CD14-positive monocyte (primary cell): Measurements from ENCODE around the gene USP49. TPM values are rescaled to one million over a fixed set of nuclear protein-coding genes. Genes with fewer than 3 reads are reported as not detected.

Source experiments
- DNase-seq, 3 donors: peaks; one replicate each; pipeline ENCODE4 v3.0.0-alpha.2; 2011 to 2022
- H2AFZ ChIP-seq: 2 replicates; pipeline ENCODE4 v1.6.0; 2012; ENCODE audit warnings: mild to moderate bottlenecking, low read depth, low read length, inconsistent platforms; ENCODE audit not compliant: insufficient read depth, poor library complexity, severe bottlenecking
- H3K27ac ChIP-seq, 2 donors: 1 replicate in 1 of 2; 2 replicates in 1 of 2; pipeline ENCODE4 v1.5.1; 2012 to 2013; ENCODE audit warnings: low read length in 2 of 2, control low read depth in 1 of 2, inconsistent platforms in 1 of 2, low read depth in 1 of 2, mild to moderate bottlenecking in 1 of 2
- H3K27me3 ChIP-seq, 2 donors: one replicate each; pipeline versions ENCODE4 v1.6.0 to v1.6.1; 2011 to 2013; ENCODE audit warnings: low read length in 2 of 2; ENCODE audit not compliant: control insufficient read depth in 2 of 2, insufficient read depth in 2 of 2
- H3K36me3 ChIP-seq, 2 donors: replicated peaks in 1 of 2; 1 replicate in 1 of 2; 2 replicates in 1 of 2; pipeline versions ENCODE4 v1.5.1 to v1.6.1; 2012 to 2013; ENCODE audit warnings: low read length in 2 of 2, control low read depth in 1 of 2, inconsistent platforms in 1 of 2, mild to moderate bottlenecking in 1 of 2; ENCODE audit not compliant: insufficient read depth in 2 of 2, control insufficient read depth in 1 of 2
- H3K4me1 ChIP-seq, 2 donors: 1 replicate in 1 of 2; 2 replicates in 1 of 2; pipeline versions ENCODE4 v1.5.1 to v1.6.1; 2012 to 2013; ENCODE audit warnings: low read length in 2 of 2, control low read depth in 1 of 2, inconsistent platforms in 1 of 2, mild to moderate bottlenecking in 1 of 2, moderate library complexity in 1 of 2; ENCODE audit not compliant: insufficient read depth in 2 of 2, control insufficient read depth in 1 of 2
- H3K4me2 ChIP-seq: replicated peaks from 2 replicates; pipeline ENCODE3; 2012; ENCODE audit warnings: low read length, moderate library complexity, mild to moderate bottlenecking; ENCODE audit not compliant: poor library complexity, severe bottlenecking; ENCODE audit errors: extremely low read depth
- H3K4me3 ChIP-seq, 3 experiments: fragments of 200-600 bp in 1 of 3; sonication (generic) in 1 of 3; replicated peaks in 1 of 3; 1 replicate in 2 of 3; 2 replicates in 1 of 3; pipeline ENCODE4 v1.5.1; 2011 to 2013; ENCODE audit warnings: low read length in 3 of 3, mild to moderate bottlenecking in 3 of 3, control low read depth in 2 of 3, low read depth in 2 of 3, inconsistent platforms in 1 of 3, moderate library complexity in 1 of 3
- H3K79me2 ChIP-seq: 2 replicates; pipeline ENCODE4 v1.6.0; 2012; ENCODE audit warnings: mild to moderate bottlenecking, control low read depth, inconsistent platforms, low read length, moderate library complexity; ENCODE audit not compliant: insufficient read depth
- H3K9ac ChIP-seq: 2 replicates; pipeline ENCODE4 v1.6.0; 2017; ENCODE audit warnings: low read length, mild to moderate bottlenecking; ENCODE audit not compliant: insufficient read depth, poor library complexity, severe bottlenecking
- H3K9me3 ChIP-seq, 2 donors: replicated peaks in 1 of 2; 1 replicate in 1 of 2; 2 replicates in 1 of 2; pipeline versions ENCODE4 v1.5.1 to v1.6.1; 2012 to 2013; ENCODE audit warnings: low read length in 2 of 2, control low read depth in 1 of 2; ENCODE audit not compliant: control insufficient read depth in 1 of 2, insufficient read depth in 1 of 2
- H4K20me1 ChIP-seq: 2 replicates; pipeline ENCODE4 v1.6.0; 2012; ENCODE audit warnings: mild to moderate bottlenecking, low read length, control low read depth, moderate library complexity; ENCODE audit not compliant: insufficient read depth
- H3K27ac Mint-ChIP-seq, 7 donors: one replicate each; pipeline ENCODE4 v1.8.0; 2020; ENCODE audit warnings: mild to moderate bottlenecking in 7 of 7, mixed read lengths in 7 of 7, moderate library complexity in 6 of 7, inconsistent platforms in 2 of 7
- H3K27me3 Mint-ChIP-seq, 3 donors: one replicate each; pipeline ENCODE4 v1.8.0; 2021 to 2022; ENCODE audit warnings: low read depth in 3 of 3, mild to moderate bottlenecking in 3 of 3, mixed read lengths in 3 of 3, moderate library complexity in 3 of 3, inconsistent platforms in 1 of 3
- H3K36me3 Mint-ChIP-seq, 2 donors: one replicate each; pipeline ENCODE4 v1.8.0; 2020; ENCODE audit warnings: mixed read lengths in 2 of 2, inconsistent platforms in 1 of 2, mild to moderate bottlenecking in 1 of 2
- H3K4me1 Mint-ChIP-seq: one replicate; pipeline ENCODE4 v1.8.0; 2020; ENCODE audit warnings: mild to moderate bottlenecking, mixed read lengths
- H3K4me3 Mint-ChIP-seq, 2 donors: one replicate each; pipeline ENCODE4 v1.8.0; 2020; ENCODE audit warnings: mild to moderate bottlenecking in 2 of 2, mixed read lengths in 2 of 2, moderate library complexity in 1 of 2
- H3K9me3 Mint-ChIP-seq, 7 donors: one replicate each; pipeline ENCODE4 v1.8.0; 2020 to 2022; ENCODE audit warnings: mixed read lengths in 7 of 7, mild to moderate bottlenecking in 6 of 7, moderate library complexity in 6 of 7, inconsistent platforms in 2 of 7
- CTCF ChIP-seq: fragments of 200-600 bp; IDR thresholded peaks from one replicate; pipeline ENCODE4 v1.8.0; 2022; ENCODE audit warnings: antibody characterized with exemption, mild to moderate bottlenecking
- WGBS: methylation state at CpG from one replicate; pipeline ENCODE4 v1.1.5; 2013; ENCODE audit warnings: missing lambda C conversion rate; ENCODE audit not compliant: insufficient coverage; 5-methylcytosine and 5-hydroxymethylcytosine counted together
- intact Hi-C, 2 donors: fragments of 100-400 bp; cut with micrococcal nuclease; formaldehyde crosslinking; loops; one replicate each; pipeline versions ENCODE4 v1.15.0 to v1.15.1; 2023
- polyA plus RNA-seq, 3 donors: library from polyadenylated mRNA; depleted of rRNA in 1 of 3; unstranded in 2 of 3; stranded (reverse) in 1 of 3; fragments of 300-500 nt in 2 of 3; fragments of >200 nt in 1 of 3; fragmentation: Illumina TruSeq in 2 of 3; gene quantifications; 1 replicate in 2 of 3; 2 replicates in 1 of 3; pipeline ENCODE4 v1.2.3, GENCODE V29; 2012 to 2021

Gene USP49
- polyA plus RNA-seq, 3 donors, result 0.08 to 4.8 (median 0.37) TPM

GRCh38 chr6:41935685-41936072, 40.5 kb upstream of the USP49 start:
- H3K9me3 ChIP-seq, result no peaks in the 10 kb centered on the region
- intact Hi-C loops, result loop anchor here (5.0 kb wide), 4 partner anchors 92 to 112 kb away; no protein-coding TSS in a partner anchor

GRCh38 chr6:41935193-41935574, 40.0 kb upstream of the USP49 start:
- H3K4me2 ChIP-seq, result no peak overlapping the region
- H3K27me3 Mint-ChIP-seq, result peaks cover 0 to 2% (median 0%) of the 10 kb centered on the region in 3 donors
- no peak overlapping the region for H3K4me3 ChIP-seq
- no peaks in the 10 kb centered on the region for H3K9me3 Mint-ChIP-seq
- H3K27me3 ChIP-seq, result no peaks in the 10 kb centered on the region
- no peak for DNase-seq
- no peak overlapping the region for H3K9ac ChIP-seq
- TF ChIP-seq CTCF, result no peak
- peak overlapping the region in 6 of 7 donors; percentile 12 to 99 (median 82) for H3K27ac Mint-ChIP-seq
- H3K4me1 ChIP-seq, result peaks cover 57 to 59% of the 10 kb centered on the region in 2 donors
- H3K4me1 Mint-ChIP-seq, result peaks cover 59% of the 10 kb centered on the region
- peaks cover 63% of the 10 kb centered on the region for H3K79me2 ChIP-seq
- peaks cover 58 to 88% of the 10 kb centered on the region in 2 donors for H3K36me3 Mint-ChIP-seq
- H3K27ac ChIP-seq, result peak overlapping the region; percentile 47 to 81
- H3K4me3 Mint-ChIP-seq, result no peak overlapping the region
- no peaks in the 10 kb centered on the region for H3K9me3 ChIP-seq
- H4K20me1 ChIP-seq, result peaks cover 97% of the 10 kb centered on the region
- intact Hi-C loops, result loop anchor here (5.0 kb wide), 4 partner anchors 92 to 112 kb away; no protein-coding TSS in a partner anchor
- H2AFZ ChIP-seq, result no peak overlapping the region
- WGBS, result no CpG with 5 or more reads among the region's 1 CpG
- H3K36me3 ChIP-seq, result peaks cover 64 to 73% of the 10 kb centered on the region in 2 donors

More at GRCh38 chr6:41935685-41936072, 40.5 kb upstream of the USP49 start:
- H3K4me3 ChIP-seq, result peak overlapping the region in 1 of 3 experiments; percentile 97
- WGBS, result 63% methylated on average over 6 of the region's 8 CpGs
- peak overlapping the region; percentile 19 for H3K9ac ChIP-seq
- Mint-ChIP-seq H3K4me1 (peaks cover 63% of the 10 kb centered on the region), H3K27ac (peak overlapping the region; percentile 15 to 99 (median 98)), H3K4me3 (no peak overlapping the region), H3K27me3 (peaks cover 0 to 2% (median 0%) of the 10 kb centered on the region in 3 donors), H3K9me3 (no peaks in the 10 kb centered on the region), H3K36me3 (peaks cover 57 to 88% of the 10 kb centered on the region in 2 donors)
- peaks cover 68% of the 10 kb centered on the region for H3K79me2 ChIP-seq
- peaks cover 97% of the 10 kb centered on the region for H4K20me1 ChIP-seq
- peak overlapping the region; percentile 47 to 81 for H3K27ac ChIP-seq
- H3K4me1 ChIP-seq, result peaks cover 59 to 64% of the 10 kb centered on the region in 2 donors
- DNase-seq, result no peak
- TF ChIP-seq CTCF, result no peak
- peak overlapping the region; percentile 98 for H3K4me2 ChIP-seq
- H2AFZ ChIP-seq, result no peak overlapping the region
- no peaks in the 10 kb centered on the region for H3K27me3 ChIP-seq
- H3K36me3 ChIP-seq, result peaks cover 59 to 68% of the 10 kb centered on the region in 2 donors
